NCI-H1436 (cell line): ENCODE results near the gene ITGA3.

Source experiments
- DNase-seq: peaks from one replicate; lab custom pipeline; 2025; lab: John Stamatoyannopoulos, UW

ITGA3 gene

DNA sequence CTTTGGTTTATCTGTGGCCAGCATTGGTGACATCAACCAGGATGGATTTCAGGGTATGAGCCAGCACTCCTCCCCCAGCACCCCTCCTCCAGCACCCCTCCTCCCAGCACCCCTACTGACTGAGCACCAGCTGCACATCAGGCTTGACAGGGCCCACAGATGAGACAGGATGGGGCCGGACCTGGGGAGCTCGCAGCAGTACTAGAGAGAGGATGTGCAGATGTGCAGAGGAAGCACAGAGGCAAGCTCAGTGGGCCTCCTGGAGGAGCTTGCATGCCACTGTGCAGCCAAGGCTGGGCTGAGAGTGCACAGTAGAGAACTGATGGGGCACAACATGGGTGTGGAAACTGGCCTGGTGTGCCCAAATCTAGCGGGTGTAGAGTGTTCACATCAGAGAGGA is 16.2 kb downstream of the ITGA3 start:
- no peak for DNase-seq

DNA sequence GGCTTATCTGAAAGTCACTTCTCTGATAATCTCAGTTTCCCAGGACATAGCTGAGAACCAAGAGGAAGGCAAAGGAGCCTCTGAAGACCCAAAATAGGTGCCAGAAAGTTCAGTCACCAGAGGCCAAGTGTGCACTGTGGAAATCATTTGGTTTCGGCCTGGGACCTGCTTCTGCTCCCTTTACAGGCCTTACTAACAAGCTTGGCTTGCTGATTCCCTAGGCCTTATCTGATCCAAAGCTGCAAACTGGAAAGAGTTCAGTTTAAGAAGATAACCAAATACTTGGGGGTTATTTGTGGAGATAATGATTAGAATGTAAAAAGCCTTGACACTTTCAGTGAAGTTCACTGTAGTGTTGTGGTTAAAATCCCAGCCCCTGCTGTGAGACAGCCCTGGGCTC is 17.0 kb downstream of the ITGA3 start:
- DNase-seq: no peak

DNA sequence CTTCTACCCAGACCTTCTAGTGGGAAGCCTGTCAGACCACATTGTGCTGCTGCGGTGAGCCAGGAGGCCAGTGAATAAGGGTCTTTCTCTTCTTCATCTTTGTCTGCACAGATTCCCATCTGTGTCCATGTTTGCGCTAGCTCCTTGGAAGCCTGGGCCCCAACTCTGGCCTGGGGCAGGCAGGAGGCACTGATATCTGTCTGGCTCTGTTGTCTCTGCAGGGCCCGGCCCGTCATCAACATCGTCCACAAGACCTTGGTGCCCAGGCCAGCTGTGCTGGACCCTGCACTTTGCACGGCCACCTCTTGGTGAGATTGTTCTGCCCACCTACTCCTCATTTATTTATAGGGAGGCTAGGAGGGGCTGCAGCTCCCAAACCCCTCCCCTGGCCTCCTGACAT is 18.3 kb downstream of the ITGA3 start:
- DNase-seq: no peak

DNA sequence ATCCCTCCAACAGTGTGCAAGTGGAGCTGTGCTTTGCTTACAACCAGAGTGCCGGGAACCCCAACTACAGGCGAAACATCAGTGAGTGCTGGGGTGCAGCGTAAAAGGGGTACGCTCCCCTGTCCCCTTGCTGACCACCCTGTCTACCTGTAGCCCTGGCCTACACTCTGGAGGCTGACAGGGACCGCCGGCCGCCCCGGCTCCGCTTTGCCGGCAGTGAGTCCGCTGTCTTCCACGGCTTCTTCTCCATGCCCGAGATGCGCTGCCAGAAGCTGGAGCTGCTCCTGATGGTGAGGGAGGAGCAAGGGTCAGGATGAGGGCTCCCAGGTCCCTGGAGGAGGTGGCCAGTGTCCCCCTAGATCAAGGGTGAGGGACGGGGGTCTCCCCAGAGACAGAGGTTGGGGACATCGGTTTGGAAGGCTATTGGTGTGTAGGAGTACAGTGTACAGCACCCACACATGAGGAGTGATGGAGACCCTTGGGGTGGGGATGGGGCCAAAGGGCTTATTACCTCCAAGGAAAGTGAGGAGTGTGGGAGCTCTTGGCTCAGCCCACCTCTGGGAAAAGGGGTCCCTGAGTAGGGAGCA is 19.6 kb downstream of the ITGA3 start:
- no peak for DNase-seq

DNA sequence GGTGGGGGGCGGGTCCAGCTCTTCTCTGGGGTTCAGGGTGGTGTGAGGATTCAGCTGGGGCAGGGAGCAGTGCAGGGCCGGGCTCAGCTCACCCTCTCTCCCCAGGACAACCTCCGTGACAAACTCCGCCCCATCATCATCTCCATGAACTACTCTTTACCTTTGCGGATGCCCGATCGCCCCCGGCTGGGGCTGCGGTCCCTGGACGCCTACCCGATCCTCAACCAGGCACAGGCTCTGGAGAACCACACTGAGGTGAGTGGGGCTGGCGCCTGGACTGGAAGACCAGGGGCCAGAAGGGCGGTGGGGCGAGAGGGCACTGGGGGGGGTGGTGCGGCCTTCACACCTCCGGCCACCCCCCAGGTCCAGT is 20.3 kb downstream of the ITGA3 start:
- no peak for DNase-seq

DNA sequence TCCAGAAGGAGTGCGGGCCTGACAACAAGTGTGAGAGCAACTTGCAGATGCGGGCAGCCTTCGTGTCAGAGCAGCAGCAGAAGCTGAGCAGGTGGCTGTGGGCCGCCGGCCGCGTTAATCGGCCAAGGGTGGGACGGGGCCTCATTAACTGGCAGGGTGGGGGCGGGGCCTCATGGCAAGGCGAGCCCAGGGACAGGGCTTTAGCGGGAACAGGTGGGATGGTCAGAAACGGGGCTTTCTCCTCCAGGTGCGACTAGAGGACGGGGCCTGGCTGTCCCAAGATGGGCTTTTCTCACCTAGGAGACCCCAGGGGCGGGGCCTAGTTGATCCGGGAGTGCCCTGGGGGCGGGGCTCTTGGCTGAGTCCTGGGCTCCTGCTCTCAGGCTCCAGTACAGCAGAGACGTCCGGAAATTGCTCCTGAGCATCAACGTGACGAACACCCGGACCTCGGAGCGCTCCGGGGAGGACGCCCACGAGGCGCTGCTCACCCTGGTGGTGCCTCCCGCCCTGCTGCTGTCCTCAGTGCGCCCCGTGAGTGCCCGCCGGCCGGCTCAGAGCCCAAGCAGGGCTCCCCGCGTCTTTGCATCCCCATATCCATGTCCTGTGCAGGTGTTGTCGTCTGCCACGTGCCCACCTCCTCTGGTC is 20.8 kb downstream of the ITGA3 start:
- no peak for DNase-seq

DNA sequence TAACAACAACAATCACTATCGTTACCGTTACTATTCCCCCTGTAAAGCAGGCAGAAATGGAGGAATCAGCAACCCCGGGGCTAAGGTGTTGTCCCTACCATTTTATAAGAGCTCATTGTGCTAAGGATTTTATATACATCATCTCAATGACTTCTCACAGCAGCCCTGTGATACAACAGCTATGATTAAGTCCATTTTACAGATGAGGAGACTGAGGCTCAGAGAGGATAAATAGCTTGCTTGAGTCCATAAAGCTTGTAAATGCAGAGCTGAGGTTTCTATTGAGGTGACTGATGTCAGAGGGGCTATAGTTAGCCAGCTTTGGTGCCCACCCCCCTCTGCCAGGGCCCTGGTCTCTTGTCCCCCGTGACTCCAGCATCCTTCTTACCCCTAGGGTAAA is 22.5 kb downstream of the ITGA3 start:
- DNase-seq: no peak

DNA sequence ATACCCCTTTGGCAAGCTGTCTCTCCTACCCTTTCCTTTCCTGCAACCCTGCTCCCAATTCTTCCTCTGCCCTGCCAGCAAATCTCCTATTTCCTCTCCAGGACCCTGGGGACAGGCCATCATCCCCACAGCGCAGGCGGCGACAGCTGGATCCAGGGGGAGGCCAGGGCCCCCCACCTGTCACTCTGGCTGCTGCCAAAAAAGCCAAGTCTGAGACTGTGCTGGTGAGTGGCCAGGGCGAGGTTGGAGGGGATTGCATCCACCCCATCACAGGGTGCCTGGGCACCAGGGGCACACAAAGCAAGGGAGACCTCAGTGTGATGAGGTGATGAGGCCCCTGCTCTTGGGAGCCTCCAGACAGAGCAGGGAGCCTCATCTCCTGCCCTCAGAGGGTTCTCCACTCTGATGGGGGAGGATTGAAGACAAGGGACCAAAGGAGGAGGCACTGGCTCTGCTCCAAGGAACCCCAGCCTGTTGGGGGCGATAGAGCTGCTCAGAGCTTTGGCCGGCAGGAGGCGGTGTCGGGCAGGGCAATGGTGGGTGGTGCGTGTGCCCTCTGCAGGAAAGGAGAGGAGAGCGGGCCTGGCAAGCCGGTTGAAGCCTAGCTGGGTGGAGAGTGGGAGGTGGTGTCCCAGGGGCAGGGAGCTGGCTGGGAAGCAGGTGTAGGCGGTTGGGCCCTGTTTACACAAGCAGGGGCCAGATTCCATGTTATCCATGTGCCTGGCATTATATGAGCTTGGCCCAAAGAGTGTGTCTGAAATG is 23.6 kb downstream of the ITGA3 start:
- no peak for DNase-seq

DNA sequence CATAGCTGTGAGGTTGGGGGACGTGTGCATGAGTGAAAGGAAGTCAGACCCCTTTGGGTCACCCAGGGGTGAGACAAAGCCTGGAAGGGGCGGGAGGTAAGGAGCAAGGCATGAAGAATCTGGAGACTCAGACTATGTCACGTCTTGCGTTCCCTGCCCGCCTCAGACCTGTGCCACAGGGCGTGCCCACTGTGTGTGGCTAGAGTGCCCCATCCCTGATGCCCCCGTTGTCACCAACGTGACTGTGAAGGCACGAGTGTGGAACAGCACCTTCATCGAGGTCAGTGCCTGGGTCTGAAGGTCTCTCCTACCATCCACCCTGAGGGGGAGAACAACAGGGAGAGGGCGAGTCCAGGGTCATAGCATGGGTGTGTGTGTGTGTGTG is 24.2 kb downstream of the ITGA3 start:
- DNase-seq: no peak

DNA sequence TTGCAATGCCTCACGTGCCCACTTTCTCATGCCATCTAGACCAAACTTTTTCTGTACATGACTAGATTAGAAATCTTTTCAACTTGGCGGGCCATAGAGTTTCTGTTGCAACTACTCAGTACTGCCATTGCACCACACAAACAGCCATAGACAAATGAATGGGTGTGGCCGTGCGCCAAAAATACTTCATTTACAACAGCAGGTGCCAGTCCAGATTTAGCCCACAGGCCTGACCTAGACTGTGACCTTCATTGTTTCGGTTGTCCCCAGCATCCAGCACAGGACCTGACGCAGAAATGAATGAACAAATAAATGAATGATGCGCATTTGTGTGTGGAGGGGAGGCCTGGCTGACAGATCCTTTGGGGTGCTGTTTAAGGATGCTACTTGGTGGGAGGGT is 24.9 kb downstream of the ITGA3 start:
- DNase-seq: no peak

DNA sequence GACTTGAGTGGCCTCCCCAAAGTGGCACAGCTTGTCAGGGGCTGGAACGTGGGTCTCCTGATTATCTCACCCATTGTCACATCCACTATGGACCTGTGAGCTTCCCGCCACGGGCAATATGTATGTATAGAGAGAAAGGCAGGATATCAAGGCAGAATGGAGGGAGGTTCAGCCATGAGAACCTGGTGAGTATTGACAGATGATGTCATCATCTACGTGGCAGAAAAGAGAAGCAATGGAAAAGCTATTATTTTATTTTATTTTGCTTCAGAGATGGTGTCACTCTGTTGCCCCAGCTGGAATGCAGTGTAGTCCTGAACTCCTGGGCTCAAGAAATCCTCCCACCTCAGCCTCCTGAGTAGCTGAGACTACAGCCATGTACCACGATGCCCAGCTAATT is 25.8 kb downstream of the ITGA3 start:
- no peak for DNase-seq

DNA sequence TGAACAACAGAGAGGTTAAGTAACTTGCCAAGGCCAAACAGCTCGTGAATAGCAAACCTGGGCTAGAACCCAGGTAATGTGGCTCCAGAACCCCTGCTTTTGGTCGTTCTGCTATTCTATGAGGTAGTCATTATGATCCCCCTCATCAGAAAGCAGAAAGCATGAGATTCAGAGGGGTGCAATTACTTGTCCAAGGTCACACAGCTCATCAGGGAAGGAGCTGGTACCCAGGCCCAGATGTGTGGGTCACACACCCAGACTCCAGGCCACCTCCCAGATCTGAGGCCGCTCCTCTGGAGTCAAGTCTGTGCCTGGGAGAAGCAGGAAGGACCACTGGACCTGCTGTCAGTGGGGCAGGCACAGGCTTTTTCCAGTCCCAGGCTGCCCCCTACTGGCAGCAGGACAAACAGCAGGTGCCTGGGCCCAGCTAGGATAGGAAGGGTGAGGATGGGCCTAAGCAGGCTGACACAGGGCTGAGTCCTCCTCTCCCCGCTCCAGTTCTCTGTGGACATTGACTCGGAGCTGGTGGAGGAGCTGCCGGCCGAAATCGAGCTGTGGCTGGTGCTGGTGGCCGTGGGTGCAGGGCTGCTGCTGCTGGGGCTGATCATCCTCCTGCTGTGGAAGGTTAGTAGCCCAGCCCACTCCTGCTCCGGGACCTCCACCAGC is 31.5 kb downstream of the ITGA3 start:
- DNase-seq: peak; percentile 54

DNA sequence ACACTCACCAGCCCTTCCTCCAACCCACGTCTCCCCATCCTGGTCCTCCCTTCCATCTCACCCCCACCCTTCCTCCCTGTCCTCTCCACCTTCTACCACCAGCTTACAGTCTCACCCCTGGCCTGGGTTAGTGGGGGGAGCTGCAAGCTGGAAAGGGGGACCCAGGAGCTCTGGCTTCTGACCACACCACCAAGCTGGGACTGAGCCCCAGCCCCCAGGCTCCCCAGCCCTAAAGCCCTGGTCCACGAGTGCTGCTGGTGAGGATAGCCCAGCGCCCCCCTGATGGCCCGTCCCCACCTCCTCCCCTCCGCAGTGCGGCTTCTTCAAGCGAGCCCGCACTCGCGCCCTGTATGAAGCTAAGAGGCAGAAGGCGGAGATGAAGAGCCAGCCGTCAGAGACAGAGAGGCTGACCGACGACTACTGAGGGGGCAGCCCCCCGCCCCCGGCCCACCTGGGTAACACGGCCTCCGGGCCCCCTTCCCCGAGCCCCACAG is 32.0 kb downstream of the ITGA3 start:
- no peak for DNase-seq

DNA sequence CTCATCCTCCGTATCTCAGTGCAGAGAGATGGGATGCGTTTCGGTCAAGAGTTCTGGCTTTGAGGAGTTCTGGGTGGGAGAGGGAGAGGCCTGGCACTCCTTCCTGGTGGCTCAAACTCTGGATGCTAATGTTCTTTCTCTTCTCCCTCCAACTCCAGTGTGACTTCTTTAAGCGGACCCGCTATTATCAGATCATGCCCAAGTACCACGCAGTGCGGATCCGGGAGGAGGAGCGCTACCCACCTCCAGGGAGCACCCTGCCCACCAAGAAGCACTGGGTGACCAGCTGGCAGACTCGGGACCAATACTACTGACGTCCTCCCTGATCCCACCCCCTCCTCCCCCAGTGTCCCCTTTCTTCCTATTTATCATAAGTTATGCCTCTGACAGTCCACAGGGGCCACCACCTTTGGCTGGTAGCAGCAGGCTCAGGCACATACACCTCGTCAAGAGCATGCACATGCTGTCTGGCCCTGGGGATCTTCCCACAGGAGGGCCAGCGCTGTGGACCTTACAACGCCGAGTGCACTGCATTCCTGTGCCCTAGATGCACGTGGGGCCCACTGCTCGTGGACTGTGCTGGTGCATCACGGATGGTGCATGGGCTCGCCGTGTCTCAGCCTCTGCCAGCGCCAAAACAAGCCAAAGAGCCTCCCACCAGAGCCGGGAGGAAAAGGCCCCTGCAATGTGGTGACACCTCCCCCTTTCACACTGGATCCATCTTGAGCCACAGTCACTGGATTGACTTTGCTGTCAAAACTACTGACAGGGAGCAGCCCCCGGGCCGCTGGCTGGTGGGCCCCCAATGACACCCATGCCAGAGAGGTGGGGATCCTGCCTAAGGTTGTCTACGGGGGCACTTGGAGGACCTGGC is 33.3 kb downstream of the ITGA3 start:
- no peak for DNase-seq

DNA sequence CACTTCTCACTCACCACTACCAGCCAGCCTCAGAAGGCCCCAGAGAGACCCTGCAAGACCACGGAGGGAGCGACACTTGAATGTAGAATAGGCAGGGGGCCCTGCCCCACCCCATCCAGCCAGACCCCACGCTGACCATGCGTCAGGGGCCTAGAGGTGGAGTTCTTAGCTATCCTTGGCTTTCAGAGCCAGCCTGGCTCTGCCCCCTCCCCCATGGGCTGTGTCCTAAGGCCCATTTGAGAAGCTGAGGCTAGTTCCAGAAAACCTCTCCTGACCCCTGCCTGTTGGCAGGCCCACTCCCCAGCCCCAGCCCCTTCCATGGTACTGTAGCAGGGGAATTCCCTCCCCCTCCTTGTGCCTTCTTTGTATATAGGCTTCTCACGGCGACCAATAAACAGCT is 34.2 kb downstream of the ITGA3 start:
- DNase-seq: no peak

DNA sequence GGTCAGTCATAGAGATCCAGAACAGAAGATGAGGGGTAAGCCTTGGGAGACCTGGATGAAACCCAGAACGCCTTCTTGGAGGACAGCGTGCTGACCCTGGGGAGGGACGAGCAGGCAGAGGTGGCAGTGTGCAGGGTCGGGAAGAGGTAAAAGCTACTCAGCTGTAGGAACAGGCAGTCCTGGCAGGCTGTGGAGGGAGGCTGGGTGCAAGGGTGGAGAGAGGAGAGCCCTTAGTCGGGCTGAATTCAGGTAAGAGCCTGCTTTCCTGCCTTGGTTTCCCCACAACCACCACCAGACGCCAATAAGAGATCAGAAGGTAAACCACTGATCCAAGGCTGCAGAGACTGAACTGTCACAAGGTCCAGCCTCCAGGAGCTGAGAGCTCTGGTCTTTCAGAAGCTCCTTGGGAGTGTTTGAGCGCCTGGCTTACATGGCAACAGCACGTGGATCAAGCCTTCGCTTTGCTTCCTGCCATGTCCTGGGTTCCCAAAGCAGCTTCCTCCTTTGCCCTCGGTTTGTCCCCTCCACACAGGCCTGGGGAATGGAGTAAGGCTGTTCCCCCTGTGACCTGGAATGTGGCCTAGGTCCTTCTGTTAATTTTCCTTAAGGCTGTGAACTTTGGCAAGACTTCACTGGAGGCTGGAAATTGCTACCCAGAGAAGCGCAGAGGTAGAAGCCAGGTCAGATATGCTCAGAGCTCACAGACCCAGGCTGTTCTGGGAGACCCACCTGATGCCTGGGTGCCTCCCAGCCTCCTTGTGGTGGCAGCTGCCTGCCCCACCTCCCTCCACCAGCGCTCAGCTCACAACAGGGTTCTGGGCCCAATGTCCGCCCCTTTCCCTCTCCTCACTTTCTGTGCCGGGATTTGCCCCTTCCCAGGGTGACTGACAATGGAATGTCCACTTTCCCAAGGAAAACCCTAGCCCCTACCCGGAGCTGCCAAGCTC is 35.3 kb downstream of the ITGA3 start:
- DNase-seq: no peak

DNA sequence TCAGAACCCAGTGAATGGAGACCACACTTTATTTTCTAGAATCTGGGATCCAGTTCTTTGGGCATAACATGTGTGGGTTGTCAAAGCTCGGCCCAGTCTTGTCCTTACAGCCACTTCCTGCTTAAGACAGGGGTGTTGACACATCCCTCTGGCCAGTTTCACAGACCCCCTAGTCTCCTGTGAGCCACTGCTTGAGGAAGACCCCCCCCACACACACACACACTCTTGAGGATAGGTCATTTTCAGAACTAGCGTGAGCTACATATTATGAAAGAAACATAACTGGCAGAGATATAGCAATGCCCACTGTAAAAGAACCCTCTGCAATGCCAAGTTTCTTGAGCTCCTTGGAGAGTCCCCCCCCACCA is 36.0 kb downstream of the ITGA3 start:
- no peak for DNase-seq

DNA sequence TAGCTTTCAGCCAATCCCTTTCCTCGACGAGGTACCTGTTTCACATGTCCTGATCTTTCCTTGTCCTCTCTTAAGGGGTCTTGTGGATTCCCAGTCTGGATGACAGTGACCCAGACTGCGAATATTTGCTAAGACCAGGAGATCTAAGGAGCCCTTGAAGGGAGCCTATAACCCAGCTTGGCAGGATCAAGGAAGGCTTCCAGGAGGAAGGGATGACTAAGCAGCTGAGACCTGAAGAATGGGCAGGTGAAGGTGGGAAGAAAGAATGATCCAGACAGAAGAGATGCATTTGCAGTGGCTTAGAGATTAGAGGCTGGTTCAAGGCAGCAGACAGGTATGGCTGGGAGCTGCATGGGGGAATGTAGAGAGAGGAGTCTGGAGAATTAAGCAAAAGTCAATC is 37.3 kb downstream of the ITGA3 start:
- no peak for DNase-seq

DNA sequence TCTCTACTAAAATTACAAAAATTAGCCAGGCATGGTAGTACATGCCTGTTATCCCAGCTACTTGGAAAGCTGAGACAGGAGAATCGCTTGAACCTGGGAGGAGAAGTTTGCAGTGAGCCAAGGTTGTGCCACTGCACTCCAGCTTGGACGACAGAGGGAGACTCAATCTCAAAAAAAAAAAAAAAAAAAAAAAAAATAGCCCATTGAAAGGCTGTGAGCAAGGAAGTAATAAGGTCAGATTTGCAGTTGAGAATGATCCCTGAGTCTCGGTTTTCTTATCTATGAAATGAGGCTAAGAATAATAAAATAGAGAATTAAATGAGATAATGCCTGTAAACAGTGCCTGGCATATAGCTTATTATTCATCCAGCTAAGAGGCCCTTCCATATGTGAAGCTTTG is 37.9 kb downstream of the ITGA3 start:
- DNase-seq: no peak

DNA sequence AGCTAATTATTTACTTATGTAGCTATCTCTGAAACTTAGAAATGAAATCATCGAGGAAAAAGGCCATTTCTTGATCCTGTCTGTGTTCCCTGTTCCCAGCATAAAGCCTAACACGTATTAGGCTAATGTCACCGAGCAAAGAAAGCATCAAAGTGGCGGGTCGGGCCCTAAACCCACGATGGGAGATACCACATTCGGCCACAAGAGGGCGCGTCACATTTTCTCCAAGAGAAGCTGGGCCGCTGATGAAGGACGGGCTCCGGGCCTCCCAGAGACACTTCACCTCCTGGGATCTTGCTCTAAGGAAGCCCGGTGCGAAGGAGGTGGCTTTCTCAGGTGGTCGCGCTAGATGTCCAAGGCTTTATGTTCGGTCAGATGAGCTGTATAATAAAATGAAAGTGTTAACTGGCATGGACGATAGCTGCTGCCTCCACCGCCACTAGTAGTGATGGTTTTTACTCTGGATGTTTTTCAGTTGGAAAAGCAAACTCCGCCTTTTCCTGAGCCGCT is 38.4 kb downstream of the ITGA3 start:
- peak; percentile 89 for DNase-seq
